Fibroblast of mammary gland (primary cell): Measurements from ENCODE around the gene KRTAP24-1.

ENCODE experiments used
- DNase-seq: peaks from one replicate; pipeline ENCODE4 v3.0.0-alpha.2; 2010; ENCODE audit warnings: low read depth
- H3K4me3 ChIP-seq: 2 replicates; pipeline ENCODE4 v1.5.1; 2011; ENCODE audit warnings: low read depth, mild to moderate bottlenecking, low read length, moderate library complexity; ENCODE audit not compliant: control insufficient read depth
- TF ChIP-seq, protein P1 (sequence below): conservative IDR thresholded peaks from 2 replicates; pipeline ENCODE4 v1.5.1; 2011; ENCODE audit warnings: low read depth, low read length, inconsistent platforms; ENCODE audit not compliant: control insufficient read depth, insufficient read depth

KRTAP24-1 gene, protein sequence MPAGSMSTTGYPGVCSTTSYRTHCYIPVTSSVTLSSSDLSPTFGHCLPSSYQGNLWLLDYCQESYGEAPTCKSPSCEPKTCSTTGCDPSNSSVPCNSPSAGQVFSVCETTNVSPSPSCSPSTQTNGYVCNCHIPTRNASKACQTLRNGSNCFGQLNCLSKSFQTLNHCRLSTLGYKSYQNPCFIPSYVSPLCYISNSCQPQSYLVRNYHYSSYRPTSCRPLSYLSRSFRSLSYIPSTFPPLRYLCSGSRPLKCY

DNA sequence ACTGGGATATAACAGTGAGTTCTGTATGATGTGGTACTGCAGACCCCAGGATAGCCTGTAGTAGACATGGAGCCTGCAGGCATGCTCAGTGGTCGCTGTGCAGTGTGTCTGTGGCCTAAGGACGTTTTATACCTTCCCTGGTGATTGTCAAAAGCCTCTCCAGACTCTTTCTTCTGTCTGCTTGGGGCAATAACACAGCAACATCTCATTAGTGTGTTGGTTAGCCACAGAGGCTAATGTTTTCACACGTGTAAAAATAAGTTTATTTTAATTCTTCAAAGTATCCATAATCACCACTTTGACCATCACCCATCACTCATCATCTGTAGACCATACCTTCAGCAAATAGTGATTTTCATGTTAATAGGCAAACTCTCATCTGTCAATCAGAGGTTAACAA is at the start of gene KRTAP24-1:
Gene KRTAP24-1, minus strand, starts transcription at position 101 of the 400 bp plus-strand sequence. Its CDS starts 18 bp downstream, at position 83.
- no peak within 1 kb of the TSS for H3K4me3 ChIP-seq
- DNase-seq, result no peak
- TF ChIP-seq, protein P1, sequence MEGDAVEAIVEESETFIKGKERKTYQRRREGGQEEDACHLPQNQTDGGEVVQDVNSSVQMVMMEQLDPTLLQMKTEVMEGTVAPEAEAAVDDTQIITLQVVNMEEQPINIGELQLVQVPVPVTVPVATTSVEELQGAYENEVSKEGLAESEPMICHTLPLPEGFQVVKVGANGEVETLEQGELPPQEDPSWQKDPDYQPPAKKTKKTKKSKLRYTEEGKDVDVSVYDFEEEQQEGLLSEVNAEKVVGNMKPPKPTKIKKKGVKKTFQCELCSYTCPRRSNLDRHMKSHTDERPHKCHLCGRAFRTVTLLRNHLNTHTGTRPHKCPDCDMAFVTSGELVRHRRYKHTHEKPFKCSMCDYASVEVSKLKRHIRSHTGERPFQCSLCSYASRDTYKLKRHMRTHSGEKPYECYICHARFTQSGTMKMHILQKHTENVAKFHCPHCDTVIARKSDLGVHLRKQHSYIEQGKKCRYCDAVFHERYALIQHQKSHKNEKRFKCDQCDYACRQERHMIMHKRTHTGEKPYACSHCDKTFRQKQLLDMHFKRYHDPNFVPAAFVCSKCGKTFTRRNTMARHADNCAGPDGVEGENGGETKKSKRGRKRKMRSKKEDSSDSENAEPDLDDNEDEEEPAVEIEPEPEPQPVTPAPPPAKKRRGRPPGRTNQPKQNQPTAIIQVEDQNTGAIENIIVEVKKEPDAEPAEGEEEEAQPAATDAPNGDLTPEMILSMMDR, result no peak

DNA sequence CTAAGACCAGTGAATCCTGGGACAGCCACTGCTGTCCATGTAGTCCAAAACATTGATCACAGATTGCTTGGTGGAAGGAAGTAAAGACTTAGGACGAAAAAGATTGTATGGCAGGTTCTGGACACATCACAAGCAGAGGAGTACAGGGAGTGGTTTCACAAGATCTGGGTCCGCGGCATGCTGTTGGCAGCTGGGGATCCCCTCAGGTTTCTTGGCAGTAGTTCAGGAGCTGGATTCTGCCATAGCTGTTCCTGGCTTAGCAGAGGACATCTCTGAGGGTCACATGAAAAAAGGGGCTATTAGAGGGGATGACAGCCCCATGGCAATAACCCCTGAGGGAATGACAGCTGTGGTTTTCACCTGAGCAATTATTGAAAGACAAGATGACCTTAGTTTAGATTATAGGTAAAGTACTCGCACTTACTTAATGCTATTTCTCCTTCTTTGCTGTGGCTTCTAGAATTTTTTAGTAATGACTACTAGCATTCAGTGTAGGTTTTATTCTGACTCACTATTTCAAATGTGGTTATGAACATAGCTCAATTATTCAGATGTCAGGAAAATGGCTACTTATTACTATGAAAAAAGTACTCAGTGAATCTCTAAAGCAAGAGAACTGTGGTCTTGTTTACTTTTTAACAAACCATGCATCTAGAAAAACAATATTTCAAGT is 46.6 kb upstream of the KRTAP24-1 start:
- DNase-seq, result no peak
- no peak overlapping the region for H3K4me3 ChIP-seq
- TF ChIP-seq, protein P1, result no peak

DNA sequence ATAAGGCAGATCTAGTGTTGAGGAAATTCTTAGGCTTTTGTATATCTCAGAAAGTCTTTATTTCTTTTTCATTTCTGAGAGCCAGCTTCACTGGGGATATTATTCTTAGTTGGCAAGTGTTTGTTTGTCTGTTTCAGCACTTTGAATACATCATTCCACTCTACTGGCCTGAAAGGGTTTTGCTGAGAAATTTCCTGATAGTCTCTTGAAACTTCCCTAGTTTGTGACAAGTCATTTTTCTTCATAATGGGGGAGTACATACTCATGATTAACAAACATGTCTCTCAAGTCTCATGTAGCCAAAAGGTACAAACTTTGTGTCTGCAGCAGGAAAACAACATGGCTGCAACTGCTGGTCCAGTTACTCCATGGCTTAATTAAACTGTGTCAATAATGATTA is 43.6 kb upstream of the KRTAP24-1 start:
- DNase-seq, result no peak
- TF ChIP-seq, protein P1, result no peak
- no peak overlapping the region for H3K4me3 ChIP-seq

DNA sequence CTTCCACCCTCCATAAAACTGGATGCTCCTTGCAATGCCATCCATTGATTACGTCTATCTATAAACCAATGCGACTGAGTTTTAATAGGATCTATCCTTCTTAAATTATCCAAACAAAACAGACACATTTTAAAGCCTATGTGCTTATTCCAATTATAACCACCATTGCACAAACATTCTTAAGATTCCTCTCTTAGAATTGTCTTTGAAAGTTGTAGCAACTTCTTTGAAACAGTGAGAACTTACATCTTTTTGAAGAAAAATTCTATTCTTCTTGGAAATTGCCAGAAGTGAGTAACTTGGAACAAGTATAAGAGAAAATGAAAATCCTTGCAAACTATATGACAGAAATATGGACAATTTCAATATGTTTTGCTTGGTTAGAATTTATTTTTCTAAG is 37.5 kb upstream of the KRTAP24-1 start, which contains the start of gene KRTAP26-1:
Gene KRTAP26-1, minus strand, starts transcription at position 101 of the 400 bp plus-strand sequence. CDS start 280 bp downstream, outside the sequence.
- no peak within 1 kb of the TSS for H3K4me3 ChIP-seq
- TF ChIP-seq, protein P1, result no peak
- DNase-seq, result no peak

DNA sequence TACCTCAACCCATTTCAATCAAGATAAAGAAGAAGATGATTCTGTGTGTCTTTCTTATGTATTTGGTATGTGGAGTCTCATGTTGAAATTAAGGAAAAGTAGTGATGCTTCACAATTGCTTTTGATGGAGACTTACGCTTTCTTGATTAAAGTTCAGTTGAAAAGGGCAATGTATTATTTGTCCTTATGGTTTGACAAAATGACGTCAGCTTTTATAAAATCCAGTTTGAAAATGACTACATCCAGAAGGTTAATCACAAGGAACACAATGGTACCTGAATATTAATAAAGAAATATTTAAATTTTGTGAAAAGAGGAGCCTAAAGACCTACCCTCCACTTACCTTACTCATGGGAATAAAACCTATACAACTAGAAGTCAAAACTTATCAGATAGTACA is 33.0 kb upstream of the KRTAP24-1 start:
- H3K4me3 ChIP-seq, result no peak overlapping the region
- DNase-seq, result no peak
- TF ChIP-seq, protein P1, result no peak

DNA sequence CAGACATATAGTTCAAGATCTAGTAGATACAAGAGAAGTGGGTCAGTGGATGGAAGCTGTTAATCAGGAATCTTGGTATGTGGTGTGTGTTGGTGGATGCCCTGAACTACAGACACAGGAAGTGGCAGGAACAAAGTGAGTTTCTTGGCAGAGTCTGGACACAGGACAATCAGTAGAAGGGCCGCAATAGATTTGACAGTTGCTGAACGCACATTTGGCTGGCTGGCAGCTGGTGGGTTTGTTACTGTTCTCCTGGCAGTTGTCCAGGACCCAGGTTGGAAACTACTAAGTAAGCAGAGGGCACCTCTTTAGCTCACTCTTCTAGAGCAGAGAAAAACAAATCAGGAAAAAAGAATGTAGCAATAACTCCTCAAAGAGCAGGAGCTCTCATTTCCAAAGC is 24.1 kb upstream of the KRTAP24-1 start:
- TF ChIP-seq, protein P1, result no peak

More for the DNA sequence above, 24.1 kb upstream of the KRTAP24-1 start:
- no peak for DNase-seq
- H3K4me3 ChIP-seq, result no peak overlapping the region
